HFFc6 (cell line): ENCODE measurements around the gene CD80. TPM values are rescaled to one million over a fixed set of nuclear protein-coding genes. Genes with fewer than 3 reads are reported as not detected.

Experiments
- DNase-seq: peaks from one replicate; pipeline ENCODE4 v3.0.0-alpha.2; 2018
- H3K27ac Mint-ChIP-seq: 2 replicates; pipeline ENCODE4 v1.8.0; 2020; ENCODE audit warnings: mild to moderate bottlenecking, mixed read lengths
- H3K27me3 Mint-ChIP-seq: 2 replicates; pipeline ENCODE4 v1.8.0; 2021; ENCODE audit warnings: mild to moderate bottlenecking, moderate library complexity, mixed read lengths; ENCODE audit not compliant: insufficient read depth
- H3K36me3 Mint-ChIP-seq: 2 replicates; pipeline ENCODE4 v1.8.0; 2021; ENCODE audit warnings: low read depth, mixed read lengths
- H3K4me1 Mint-ChIP-seq: 2 replicates; pipeline ENCODE4 v1.8.0; 2020; ENCODE audit warnings: low read depth, mixed read lengths
- H3K4me3 Mint-ChIP-seq: 2 replicates; pipeline ENCODE4 v1.8.0; 2020; ENCODE audit warnings: mild to moderate bottlenecking, moderate library complexity, mixed read lengths
- H3K9me3 Mint-ChIP-seq: 2 replicates; pipeline ENCODE4 v1.8.0; 2020; ENCODE audit warnings: mild to moderate bottlenecking, mixed read lengths
- total RNA-seq, 6 experiments: library from RNA; stranded (reverse); fragmentation: NEBNext Ultra II Directional; extraction: Animal tissue kit (Norgen Biotek cat#: 25700); gene quantifications; 2 replicates in 1 of 6; 3 replicates in 5 of 6; pipeline ENCODE4 v1.2.3, GENCODE V29; 2021
- TF ChIP-seq, protein P1 (sequence below): fragments of 200-600 bp; sonication (generic); IDR thresholded peaks from 2 replicates; pipeline ENCODE4 v1.5.0; 2021; ENCODE audit warnings: antibody characterized with exemption, mild to moderate bottlenecking

CD80 gene
- total RNA-seq, 6 experiments from 2014 or later, result not detected

DNA sequence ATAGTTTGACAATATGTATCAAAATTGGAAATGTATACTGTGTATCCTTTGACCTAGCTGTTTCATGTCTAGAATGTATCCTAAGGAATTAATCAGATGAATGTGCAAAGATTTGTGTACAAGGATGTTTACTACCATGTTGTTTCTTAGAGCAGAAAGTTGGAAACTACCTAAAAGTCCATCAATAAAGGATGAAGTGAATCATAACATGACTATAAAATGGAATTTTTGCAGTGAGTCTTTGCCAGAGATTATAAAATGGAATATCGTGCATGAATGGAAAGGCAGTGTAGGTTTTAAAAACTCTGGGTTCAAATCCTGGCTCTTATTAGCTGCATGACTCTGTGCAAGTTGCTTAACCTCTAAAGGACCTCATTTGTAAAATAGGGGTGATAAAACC, 76.3 kb downstream of the CD80 start:
- H3K4me3 Mint-ChIP-seq, result no peak overlapping the region
- H3K4me1 Mint-ChIP-seq, result peaks cover 6% of the 10 kb centered on the region; the same call in 1 of the 2 replicates
- TF ChIP-seq, protein P1, sequence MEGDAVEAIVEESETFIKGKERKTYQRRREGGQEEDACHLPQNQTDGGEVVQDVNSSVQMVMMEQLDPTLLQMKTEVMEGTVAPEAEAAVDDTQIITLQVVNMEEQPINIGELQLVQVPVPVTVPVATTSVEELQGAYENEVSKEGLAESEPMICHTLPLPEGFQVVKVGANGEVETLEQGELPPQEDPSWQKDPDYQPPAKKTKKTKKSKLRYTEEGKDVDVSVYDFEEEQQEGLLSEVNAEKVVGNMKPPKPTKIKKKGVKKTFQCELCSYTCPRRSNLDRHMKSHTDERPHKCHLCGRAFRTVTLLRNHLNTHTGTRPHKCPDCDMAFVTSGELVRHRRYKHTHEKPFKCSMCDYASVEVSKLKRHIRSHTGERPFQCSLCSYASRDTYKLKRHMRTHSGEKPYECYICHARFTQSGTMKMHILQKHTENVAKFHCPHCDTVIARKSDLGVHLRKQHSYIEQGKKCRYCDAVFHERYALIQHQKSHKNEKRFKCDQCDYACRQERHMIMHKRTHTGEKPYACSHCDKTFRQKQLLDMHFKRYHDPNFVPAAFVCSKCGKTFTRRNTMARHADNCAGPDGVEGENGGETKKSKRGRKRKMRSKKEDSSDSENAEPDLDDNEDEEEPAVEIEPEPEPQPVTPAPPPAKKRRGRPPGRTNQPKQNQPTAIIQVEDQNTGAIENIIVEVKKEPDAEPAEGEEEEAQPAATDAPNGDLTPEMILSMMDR, result no peak
- DNase-seq, result no peak
- peaks cover 4% of the 10 kb centered on the region; the same call in 1 of the 2 replicates for H3K36me3 Mint-ChIP-seq
- H3K27ac Mint-ChIP-seq, result no peak overlapping the region
- H3K27me3 Mint-ChIP-seq, result no peaks in the 10 kb centered on the region
- no peaks in the 10 kb centered on the region for H3K9me3 Mint-ChIP-seq

DNA sequence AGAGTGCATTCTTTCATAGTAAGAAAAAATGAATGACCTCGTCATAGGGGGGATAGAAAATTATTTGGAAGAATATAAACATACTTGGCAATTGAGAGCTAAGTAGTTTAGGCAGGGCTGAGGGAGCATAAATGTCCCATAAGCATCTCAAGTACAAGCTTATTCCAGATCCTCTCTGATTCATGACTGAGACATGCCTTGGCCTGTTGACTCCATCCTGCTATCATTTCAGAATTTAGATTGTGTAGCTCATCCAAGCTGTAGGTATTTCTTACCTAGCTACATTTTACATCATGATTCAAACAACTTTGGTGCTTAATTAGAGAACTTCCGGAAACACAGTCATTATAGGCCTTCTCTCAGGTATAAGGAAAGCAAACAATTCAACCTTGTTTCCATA, 78.3 kb downstream of the CD80 start:
- H3K9me3 Mint-ChIP-seq, result no peaks in the 10 kb centered on the region
- peaks cover 6% of the 10 kb centered on the region; the same call in 1 of the 2 replicates for H3K4me1 Mint-ChIP-seq
- H3K27me3 Mint-ChIP-seq, result no peaks in the 10 kb centered on the region
- no peak for DNase-seq
- TF ChIP-seq, protein P1, result no peak
- H3K27ac Mint-ChIP-seq, result peak overlapping the region; percentile 20
- peaks cover 4% of the 10 kb centered on the region; the same call in 1 of the 2 replicates for H3K36me3 Mint-ChIP-seq
- H3K4me3 Mint-ChIP-seq, result no peak overlapping the region

Other genes with a start within 250 kb of the CD80 start
- gene TMEM39A, start 96.0 kb downstream of the CD80 start, total RNA-seq, result 10 to 100 TPM; 47.3 to 58.8 (median 55.5) TPM
- 10 to 100 TPM; 18.7 to 26.9 (median 20.4) TPM for gene POGLUT1, start 90.7 kb downstream of the CD80 start, total RNA-seq
- gene TIMMDC1, start 61.1 kb downstream of the CD80 start, total RNA-seq, result 100 to 1,000 TPM; 111 to 125 (median 112) TPM
- 1 to 10 TPM in 2 of 6 experiments, under 1 TPM in 4; 0.10 to 1.8 (median 0.19) TPM for gene ADPRH, start 19.9 kb upstream of the CD80 start, total RNA-seq
- gene PLA1A, start 38.3 kb upstream of the CD80 start, total RNA-seq, result not detected
- gene POPDC2, start 101.0 kb upstream of the CD80 start, total RNA-seq, result under 1 TPM in 4 of 6 experiments, not detected in 2; 0.14 to 0.98 (median 0.70) TPM
- 10 to 100 TPM; 28.9 to 41.0 (median 35.2) TPM for gene COX17, start 117.8 kb upstream of the CD80 start, total RNA-seq
- gene CFAP91, start 143.4 kb upstream of the CD80 start, total RNA-seq, result not detected
- gene NR1I2, start 222.5 kb upstream of the CD80 start, total RNA-seq, result not detected